ENCODE results near the gene MAP3K20.
A peak's percentile ranks its signal among the peaks of the same experiment; 100 is the strongest.
"Not testable (repeated sequence)": the region's sequence is repeated elsewhere in the genome, so short reads cannot be mapped to it uniquely, and the experiment has no call there.

Gene MAP3K20

DNA sequence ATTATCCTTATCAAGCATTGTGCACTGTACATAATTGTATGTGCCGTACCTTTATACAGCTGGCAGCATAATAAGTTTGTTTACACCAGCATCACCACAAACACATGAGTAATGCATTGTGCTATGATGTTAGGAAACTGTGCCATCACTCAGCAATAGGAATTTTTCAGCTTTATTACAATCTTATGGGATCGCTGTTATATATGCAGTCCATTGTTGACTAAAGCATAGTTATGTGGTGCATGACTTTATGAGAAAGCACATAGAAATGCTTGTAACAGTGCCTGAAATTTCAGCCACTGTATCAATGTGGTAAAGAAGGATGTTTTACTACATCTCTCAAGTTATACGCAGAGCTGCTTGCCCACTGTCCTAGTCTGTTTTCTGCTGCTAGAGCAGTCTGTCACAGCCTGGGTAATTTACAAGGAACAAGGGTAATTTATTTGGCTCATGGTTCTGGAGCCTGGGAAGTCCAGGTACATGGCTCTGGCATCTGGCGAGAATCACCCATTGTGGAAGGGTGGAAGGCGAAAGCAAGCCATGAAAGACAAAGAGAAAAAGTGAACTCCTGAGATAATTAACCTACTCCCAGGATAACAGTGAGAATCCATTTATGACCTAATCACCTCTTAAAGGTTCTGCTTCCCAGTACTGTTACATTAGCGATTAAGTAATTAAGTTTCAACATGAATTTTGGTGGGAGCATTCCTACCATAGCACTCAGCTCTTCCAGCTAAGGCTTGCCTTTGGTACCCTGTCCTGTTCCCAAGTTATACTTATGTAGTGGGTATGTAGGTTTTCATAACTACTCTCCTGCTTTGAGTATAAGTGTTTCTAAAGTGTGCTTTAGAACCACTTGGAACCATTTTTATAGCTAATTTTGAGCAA is 4.6 kb downstream of the MAP3K20 start:
- peak overlapping the region; percentile 70 for H3K27ac ChIP-seq
- DNase-seq (ENCODE audit: low read depth, low spot score): peak; percentile 86

DNA sequence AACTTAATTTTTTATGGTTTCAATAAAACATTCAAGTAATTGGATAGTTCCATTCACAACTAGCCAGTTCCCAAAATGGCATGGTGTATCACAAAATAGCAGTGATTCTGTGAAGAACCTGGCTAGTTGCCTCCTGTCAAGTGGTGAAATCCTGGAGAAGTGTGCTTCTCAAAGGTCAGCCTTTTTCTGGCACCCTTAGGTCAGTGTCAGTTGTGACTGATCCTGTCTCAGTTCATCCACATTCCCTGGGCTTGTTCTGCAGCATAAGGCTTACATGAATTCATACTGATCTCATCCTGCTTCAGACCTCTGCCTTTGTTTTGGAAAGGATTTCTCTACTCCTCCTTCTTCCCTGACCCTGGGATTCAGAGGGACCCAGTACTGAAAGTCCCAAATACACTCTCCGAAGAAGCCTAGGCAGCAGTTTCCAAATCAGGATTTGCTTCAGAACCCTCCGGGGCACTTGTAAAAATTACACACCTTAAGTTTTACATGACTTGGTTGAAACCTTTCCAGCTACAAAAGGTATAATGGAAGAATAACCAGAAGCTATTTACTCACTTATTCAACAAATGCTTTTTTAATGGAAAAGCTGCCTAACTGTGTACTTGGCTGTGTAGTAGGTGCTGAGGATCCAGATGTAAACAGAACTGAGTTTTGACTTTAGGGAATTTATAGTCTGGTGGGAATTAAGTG is 11.0 kb downstream of the MAP3K20 start:
- H3K27ac ChIP-seq: peak overlapping the region; percentile 49
- DNase-seq (ENCODE audit: low read depth, low spot score): no peak

DNA sequence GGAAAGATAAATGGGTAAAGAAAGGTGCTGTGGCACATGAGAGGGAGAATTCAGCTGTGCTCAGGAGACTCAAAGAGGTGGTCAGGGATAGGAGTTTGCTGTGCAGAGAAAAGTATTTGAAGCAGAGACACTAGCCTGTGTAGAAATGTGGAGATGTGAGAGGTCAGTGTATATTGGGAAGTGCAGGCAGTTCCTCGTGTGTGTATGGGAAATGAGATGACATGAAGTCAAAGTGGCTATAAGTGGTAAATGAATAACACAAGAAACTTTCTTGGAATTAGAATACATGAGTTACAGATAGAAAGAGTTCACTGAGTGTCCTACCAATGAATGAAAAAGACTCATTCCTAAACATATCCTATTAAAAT is 11.6 kb downstream of the MAP3K20 start:
- H3K27ac ChIP-seq: peak overlapping the region; percentile 49
- no peak for DNase-seq (ENCODE audit: low read depth, low spot score)

DNA sequence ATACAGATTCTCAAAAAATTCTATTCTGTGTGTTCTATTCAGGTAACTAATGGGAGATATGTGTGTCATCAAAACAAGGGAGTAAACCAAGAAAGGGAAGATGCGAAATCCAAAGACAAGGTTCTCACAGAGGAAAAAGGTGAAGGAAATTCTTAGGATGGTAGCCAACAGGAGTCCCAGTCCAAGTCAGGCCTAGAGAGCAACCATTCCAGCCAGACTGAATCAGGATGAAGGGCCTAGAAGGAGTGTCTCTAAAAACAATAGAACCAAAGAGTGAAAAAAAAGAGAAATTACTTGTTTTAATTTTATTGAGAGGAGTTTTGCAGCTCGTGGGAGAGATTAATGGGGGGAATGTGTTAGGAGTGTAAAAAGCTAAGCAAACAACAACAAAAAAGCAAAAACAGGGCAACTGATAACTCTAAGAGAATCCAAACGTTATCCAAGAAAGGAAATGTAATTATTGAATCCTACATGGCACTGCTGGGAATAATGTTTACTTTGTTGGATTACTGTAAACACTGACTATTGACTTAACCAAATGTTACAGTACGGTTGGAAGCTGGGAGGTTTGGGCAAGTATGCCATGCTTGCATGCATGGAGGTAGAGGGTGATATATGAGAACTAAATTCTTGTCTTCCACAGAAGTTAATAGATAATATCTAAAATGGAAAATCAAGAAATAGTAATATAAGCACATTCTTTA is 12.3 kb downstream of the MAP3K20 start:
- no peak overlapping the region for H3K27ac ChIP-seq
- no peak for DNase-seq (ENCODE audit: low read depth, low spot score)

DNA sequence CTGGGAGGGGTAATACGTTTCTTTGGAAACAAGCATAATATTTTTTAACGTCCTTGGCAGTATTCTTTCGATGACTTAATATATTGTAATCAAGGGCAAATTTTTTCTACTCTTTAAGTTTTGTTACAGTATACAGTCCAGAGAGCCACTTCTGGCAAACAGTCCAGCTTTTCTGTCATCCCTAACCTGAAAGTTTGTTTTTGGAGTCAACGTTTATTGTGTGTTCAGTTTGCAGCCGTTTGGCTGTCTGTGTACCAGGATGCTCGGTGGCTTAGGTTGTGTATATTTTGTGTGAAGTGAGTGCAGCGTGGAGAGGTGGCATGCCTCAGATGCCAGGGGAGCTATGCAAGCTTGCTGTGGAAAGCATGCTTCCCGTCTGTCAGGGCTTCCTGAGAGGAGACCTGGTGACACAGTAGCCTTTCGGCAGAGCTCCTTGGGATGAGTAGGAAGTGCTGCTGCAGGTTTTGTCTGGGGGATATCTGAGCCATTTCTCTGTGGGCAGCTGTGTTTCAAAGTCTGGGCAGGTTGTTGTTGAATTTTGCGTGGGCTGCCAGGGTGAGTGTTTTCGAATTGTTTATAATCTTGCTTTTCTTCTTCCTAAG is 14.7 kb downstream of the MAP3K20 start:
- no peak overlapping the region for H3K27ac ChIP-seq
- no peak for DNase-seq (ENCODE audit: low read depth, low spot score)

DNA sequence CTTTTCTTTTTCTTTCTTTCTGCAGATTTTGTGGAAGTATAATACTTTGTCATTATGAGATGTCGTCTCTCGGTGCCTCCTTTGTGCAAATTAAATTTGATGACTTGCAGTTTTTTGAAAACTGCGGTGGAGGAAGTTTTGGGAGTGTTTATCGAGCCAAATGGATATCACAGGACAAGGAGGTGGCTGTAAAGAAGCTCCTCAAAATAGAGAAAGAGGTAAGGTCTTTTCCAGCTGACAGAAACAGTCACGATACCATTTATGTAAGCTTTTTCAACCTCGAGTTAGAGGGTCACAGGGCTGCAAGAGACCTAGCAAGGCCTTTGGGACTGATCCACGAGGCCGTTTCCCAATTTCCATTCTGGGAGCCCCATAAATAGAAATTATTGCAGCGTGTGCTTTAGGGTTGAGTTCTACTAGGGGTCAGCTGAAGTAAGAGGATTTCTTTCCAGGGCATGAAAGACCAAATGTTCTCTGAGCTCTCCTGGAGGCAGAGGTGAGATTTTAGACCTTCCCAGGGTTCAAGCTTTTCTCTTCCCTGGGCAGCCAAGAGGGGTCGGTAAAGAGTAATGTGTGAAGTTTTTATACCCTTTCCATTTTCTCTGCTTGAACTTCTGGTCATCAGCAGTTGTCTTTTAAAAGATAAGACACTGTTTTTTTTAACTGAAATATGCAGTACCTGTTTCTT is 15.5 kb downstream of the MAP3K20 start:
- DNase-seq (ENCODE audit: low read depth, low spot score): no peak
- H3K27ac ChIP-seq: no peak overlapping the region

DNA sequence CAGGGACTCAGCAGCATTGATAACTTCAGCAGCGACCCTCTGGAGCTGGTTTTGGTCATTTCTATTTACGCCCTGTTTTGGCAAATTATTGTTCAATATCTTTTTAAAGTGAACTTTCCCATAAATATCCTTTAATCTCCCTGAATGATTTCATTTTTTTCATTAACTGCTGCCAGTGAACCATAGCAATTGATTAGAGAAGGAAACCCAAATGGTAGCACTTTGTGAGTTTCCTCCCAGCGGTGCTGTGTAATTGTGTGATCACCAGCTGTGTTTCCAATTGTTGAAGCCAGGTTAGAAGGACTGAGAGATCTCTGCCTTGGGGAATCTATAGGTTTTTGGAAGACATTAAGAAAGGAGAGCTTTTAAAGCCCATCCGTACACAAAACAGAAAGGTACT is 16.3 kb downstream of the MAP3K20 start:
- no peak overlapping the region for H3K27ac ChIP-seq
- DNase-seq (ENCODE audit: low read depth, low spot score): no peak

DNA sequence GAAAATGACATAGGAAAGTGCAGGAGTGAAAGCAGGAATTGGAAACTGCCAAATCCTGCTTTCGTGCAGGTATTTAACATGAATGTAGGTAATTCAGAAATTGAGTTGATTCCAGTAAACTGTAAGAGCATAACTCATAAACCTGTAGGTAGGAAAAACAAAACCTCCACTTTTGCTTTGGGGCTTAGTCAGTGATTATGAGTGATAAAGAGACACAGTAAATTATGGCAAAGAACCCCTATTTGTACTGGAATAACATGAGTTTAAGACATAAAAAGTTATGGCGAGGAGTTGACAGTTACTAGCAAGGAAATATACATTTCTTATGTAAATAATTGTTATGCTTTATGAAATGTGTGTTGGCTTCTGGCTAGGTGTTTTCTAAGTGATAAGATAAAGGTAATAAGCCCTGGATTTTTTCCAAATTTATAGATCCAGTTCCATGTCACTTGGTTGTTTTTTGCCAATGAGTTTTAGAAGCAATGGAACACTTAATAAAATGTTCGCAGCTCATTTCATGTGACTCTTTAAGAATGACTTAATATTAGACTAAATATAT is 17.3 kb downstream of the MAP3K20 start:
- no peak overlapping the region for H3K27ac ChIP-seq
- no peak for DNase-seq (ENCODE audit: low read depth, low spot score)

DNA sequence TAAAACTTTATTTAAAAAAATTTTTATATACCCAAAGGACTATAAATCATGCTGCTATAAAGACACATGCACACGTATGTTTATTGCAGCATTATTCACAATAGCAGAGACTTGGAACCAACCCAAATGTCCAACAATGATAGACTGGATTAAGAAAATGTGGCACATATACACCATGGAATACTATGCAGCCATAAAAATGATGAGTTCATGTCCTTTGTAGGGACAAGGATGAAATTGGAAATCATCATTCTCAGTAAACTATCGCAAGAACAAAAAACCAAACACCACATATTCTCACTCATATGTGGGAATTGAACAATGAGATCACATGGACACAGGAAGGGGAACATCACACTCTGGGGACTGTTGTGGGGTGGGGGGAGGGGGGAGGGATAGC is 18.0 kb downstream of the MAP3K20 start:
- H3K27ac ChIP-seq; DNase-seq (ENCODE audit: low read depth, low spot score): not testable (repeated sequence)

DNA sequence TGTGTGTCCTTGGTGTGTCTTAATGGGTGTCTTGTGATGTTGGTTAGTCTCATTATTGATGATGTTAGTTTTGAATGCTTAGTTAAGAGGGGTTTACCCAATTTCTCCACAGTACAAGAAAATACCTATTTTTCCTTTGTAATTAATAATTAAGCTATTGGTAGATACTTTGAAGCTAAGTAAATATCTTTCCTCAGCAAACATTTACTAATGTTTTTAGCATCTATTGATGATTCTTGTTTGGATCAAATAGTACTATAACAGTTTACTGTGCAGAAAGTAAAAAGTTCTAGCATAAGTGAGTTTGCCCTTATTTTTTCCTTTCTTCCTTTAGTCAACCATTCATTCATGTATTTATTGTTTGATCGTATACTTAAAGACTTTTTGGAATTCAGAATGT is 19.1 kb downstream of the MAP3K20 start:
- no peak for DNase-seq (ENCODE audit: low read depth, low spot score)
- H3K27ac ChIP-seq: no peak overlapping the region

DNA sequence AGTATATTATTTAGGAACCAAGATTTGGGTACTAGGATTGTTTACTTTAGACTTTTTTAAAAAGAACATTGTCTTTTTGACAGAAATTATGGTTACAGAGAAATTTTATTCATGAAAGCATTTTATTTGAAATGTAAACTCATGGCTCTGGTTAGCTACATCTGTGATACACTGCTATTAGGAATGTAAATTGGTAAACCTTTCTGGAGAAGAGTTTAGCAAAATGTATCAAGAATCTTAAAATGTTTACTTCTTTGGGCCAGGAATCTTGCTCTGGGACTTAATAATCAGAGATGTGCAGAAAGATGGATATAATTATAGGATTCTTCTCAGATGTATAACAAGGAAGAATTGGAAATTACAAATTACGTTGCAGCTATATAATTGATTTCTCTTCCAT is 19.7 kb downstream of the MAP3K20 start:
- DNase-seq (ENCODE audit: low read depth, low spot score): no peak
- H3K27ac ChIP-seq: no peak overlapping the region

DNA sequence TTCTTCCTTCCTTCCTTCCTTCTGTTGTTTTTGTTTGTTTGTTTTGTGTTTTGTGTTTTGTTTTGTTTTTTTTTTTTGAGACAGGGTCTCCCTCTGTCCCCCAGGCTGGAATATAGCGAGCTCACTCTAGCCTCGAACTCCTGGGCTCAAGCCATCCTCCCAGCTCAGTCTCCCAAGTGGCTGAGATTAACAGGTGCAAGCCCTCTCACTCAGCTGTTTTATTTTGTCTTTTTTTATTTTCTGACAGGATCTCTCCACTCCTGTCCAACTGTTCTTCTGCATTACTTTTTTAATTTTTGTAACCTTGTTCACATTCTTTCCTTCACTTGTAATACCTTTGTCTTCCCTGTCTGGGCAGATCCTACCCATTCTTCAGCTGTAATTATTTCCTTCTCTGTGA is 23.6 kb downstream of the MAP3K20 start:
- H3K27ac ChIP-seq: no peak overlapping the region
- DNase-seq (ENCODE audit: low read depth, low spot score): no peak

DNA sequence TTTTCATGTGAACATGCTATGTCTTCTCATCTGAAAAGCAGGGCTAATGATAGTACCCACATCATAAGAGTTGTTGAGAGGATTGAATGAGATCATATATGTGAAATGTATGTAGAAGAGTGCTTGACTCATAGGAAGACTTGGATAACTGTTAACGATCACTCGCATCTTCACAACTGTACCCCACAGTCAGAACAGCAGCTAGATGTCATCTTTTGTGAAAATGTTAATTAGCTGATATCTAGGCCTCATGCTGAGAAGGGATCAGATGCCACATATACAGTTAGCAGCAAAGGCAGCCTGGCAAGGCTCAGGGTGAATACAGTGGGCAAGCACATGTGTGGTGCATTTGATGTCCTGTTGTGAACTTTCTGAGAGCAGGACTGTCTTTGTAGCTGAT is 24.2 kb downstream of the MAP3K20 start:
- no peak for DNase-seq (ENCODE audit: low read depth, low spot score)
- H3K27ac ChIP-seq: no peak overlapping the region

DNA sequence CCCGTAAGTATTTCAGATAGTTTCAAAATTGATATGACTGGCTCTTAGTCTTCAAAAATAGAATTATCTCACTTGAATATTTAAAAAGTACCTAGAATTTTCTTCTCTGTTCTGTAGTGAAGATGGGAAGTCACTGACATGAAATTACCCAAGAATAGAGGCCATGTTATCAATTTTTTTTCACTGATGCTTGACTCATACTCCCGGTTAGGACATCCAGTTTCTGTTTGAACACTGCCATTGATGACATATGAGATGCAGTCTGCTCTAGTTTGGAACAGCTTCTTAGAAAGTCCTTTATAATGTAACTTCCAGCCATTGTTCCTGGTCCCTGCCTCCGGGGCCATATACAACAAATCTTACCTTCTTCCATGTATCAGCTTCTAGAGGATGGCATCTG is 26.0 kb downstream of the MAP3K20 start:
- peak; percentile 48 for DNase-seq (ENCODE audit: low read depth, low spot score)
- peak overlapping the region; percentile 43 for H3K27ac ChIP-seq

DNA sequence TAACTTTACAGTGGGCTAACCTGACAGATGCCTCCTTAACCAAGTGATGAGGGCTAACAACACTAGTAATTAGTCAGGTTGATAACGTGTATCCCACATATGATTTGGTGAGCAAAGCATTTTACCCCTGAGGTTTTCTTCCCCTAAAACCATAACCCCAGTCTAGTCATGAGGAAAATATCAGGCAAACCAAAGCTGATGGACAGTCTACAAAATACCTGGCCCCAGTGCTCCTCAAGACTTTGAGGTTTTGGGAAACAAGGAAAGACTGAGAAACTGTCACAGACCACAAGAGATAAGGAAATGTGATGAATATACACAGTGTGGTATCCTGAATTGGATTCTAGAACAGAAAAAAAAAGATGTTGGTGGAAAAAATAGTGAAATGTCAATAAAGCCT is 28.5 kb downstream of the MAP3K20 start:
- H3K27ac ChIP-seq: no peak overlapping the region
- DNase-seq (ENCODE audit: low read depth, low spot score): no peak

DNA sequence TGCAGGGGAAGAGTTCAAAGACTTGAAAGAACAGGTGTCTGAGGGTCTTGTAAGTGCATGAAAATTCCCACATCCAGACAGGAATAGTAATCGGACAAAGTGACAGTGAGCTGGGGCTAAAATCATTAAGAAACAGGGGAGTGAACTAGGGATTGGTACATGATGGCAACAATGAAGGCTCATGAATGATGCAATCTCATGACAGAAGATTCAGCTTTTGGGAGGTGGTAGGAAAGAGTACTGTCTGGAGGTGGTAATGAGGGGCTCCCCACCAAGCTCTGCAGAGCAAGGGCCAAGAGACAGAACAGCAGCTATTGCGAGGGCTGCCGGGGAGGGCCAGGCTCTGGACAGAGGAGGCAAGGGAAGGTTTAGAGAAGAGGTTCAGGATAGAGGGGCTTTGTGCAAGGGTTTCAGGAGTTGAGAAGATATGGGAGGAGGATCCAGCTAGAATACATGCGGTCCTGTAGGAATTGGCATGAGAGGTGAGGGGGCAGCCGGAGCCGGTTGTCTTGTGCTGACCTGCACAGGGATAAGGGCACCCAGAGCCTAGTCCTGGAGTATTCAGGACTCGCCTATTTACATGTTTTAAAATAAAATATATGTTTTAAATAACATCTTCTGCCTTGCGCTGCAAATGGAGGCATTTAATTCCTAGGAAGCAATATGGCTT is 31.4 kb downstream of the MAP3K20 start:
- H3K27ac ChIP-seq: peak overlapping the region; percentile 65
- no peak for DNase-seq (ENCODE audit: low read depth, low spot score)

DNA sequence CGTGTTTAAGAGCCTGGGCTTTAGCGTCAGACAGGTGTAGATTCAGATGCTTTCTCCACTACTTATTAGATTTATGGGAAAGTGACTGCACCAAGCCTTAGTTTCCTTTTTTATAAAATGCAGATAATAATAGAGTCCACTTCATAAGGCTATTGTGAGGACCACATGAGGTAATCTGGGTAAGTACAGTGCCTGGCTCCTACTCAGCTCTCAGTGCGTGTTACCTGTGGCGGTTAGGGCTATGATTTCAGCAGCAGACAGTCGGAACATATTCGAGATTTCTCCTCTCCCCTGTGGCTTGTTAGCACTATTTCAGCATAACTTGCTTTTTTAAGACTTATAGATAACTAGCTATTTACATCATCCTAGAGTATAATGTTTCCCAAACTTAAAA is 32.0 kb downstream of the MAP3K20 start:
- no peak for DNase-seq (ENCODE audit: low read depth, low spot score)
- H3K27ac ChIP-seq: peak overlapping the region; percentile 65

DNA sequence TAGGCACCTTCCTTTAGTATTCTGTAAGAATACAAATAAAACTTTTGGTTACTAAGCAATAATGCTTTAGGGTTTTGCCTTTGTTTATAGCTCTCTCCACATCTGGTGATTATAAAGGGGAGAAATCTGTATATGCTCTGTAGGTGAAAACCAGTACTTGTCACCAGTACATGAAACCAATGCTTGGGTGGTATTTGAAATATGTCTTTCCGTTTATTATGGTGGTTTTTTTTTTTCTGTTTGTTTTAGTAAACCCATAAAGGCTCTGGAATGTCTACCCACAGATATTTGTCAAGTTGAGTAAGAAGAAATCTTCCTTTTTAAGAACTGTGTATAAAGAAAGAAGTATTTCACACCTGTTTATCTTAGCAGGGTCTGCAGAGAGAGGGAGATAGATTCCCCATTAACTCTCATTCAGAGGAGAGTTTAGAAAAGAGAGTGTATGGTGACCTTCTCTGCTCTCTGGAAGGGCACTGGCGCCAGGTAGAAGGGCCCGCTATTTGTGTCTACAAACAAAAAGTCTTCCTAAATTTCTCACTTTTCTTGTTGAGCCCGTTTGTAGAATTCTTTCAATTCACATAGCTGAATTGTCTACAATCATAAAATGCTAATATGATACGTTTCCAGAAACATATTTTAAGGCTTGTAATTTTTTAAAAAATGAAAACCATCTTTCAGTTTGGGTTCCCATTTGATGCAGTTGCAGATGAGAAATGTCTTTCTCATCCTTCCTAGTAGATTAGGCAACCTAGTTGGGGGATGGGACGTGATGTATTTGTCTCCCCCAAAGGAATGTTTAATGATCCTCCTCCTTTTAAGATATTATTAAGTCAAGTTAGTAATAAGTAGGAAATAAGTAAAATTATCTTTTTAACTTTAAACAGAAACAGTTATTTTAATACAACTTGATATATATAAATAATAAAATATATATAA is 33.9 kb downstream of the MAP3K20 start:
- peak overlapping the region; percentile 65 for H3K27ac ChIP-seq
- no peak for DNase-seq (ENCODE audit: low read depth, low spot score)

All from epithelial cell of prostate (primary cell).